LoVo (cell line): ENCODE results near the gene ZDHHC8.

Experiments used
- DNase-seq: peaks from one replicate; pipeline ENCODE4 v3.0.0-alpha.2; 2016; ENCODE audit warnings: low spot score

ZDHHC8 gene

DNA sequence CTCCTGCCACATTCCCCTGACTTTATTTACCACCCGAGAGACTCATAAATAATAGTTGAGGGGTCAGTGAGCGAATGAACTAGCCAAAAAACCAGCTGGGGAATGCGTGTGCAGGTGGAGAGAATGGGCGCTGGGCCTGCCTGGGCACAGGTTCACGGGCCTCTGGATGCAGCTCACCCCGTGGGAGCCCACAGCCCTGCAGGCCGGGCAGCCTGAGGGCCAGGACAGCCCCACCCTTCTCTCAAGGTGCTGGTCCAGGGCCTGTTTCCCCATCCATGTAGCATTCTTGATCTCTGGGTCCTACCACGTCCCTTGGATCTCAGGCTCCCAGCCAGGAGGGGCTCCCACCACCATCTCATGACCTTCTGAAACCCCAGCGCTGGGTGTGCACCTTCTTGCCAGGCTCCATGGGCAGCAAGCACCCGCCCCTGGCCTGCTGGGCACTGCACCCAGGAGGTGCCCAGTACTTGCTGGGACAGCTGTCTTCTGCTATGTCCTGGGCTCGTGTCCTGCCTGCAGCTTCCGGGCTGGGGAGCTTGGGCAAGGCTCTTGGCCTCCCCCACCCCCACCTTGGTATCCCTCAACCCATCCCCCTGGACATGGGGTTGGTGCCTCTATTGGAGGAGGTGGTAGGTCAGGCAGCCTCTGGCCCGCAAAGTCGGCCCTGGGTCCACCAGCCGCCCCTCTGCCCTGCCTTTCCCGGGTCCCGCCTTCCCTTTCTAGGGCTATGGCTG is 62.3 kb downstream of the ZDHHC8 start:
- DNase-seq, result no peak

DNA sequence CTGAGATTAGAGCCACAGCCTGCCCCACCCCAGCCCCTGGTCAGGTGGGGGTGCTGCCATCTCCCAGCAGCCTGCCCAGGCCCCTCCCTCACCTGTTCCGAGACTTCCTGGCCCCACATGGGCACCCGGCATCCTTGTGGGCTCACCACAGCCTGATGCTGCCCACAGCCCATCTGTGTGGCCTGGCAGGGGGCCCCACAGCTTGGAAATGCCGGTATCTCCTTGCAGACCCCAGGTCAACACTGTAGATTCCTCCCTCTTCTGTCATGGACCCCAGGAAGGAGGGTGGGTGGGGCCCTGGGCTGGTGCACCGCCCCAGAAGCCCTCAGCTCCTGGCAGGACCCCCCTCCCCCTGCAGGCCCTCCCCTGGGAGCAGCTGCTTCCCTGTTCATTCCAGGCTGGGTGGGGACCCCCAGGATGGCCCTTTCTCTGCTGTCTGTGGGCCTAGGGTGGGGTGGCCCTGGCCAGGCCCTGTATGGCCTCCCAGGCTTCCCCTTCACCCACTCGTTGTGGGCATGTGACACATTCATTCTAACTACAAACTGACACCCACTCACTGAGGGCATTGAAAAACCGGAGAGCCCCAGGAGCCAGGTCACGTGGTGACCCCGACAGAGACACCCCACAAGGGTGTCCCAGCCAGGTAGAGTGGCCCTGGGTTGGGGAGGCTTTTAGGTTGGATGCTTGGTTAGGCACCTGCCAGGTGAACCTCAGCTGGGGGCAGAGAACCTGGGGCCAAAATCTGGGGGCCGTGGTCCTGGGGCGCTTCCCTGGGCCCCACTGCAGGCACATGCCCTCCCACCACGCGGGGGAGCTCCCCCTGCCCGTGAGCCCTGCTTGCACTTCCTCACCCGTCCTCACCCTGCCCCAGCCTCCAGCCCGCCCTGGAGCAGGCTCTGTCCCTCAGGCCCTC is 63.3 kb downstream of the ZDHHC8 start:
- no peak for DNase-seq

DNA sequence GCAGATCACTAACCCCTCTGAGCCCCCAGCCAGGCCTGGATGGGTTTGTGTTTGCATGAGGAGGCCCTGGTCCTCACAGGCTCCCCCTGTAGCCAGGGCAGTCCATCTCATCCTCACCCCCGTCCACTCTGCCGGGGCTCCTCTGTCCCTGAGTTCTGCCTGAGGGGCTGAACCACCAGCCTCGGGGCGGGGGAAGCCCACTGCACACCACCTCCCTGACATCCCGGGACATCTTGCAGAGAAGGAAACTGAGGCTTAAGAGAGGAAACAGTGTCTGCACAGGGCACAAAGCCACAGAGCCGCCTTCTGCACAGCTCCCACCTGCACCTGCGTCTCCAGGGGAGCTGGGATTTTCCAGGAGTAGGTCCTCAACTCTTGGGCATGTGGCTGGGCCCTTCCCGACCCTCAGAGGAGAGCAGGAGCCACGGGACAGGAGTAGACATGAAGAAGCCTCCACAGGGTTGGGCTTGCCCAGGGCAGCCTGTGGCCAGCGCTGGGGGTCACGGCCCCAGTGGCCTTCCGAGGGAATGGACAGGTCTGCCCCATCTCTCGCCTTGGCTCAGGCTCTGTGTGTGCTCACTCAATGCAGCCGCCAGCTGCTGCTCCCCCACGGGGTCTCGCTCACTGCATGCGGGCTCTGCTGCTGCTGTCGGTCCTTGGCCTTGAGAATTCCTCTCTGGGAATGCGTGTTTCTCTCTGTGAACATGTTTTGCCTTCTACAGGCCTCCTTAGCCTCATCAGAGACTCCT is 64.7 kb downstream of the ZDHHC8 start:
- DNase-seq, result no peak
